ENCODE measurements around the gene FCSK. TPM values are rescaled to one million over a fixed set of nuclear protein-coding genes. Genes with fewer than 3 reads are reported as not detected.

Gene FCSK
- total and polyA plus RNA-seq, 2 of the 13 experiments (the other 11 are each of a cell fraction or from before 2014, with no cell fraction given) = 9.1 to 19.2 TPM

DNA sequence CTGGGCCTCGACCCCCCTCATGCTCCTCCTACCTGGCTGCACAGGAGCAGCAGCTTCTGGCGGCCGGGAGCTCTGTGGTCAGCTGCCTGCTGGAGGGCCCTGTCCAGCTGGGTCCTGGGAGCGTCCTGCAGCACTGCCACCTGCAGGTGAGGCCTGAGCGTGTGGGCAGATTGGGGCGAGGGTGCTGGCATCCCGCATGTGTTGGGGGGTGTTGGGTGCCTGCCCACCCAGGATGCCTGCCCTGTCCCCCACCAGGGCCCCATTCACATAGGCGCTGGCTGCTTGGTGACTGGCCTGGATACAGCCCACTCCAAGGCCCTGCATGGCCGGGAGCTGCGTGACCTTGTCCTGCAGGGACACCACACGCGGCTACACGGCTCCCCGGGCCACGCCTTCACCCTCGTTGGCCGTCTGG, 16.5 kb downstream of the FCSK start (continued):
- 0 out of 2 replicates have a peak, but pooled peaks have one; percentile 59 for TF ChIP-seq HINFP (CRISPR knock-in tag; IDR thresholded peaks at IDR 0.05; ENCODE audit: low read depth)
- no peak for TF ChIP-seq ATF5 (CRISPR knock-in tag; IDR thresholded peaks at IDR 0.05; ENCODE audit: low read depth)
- TF ChIP-seq ZNF292 (CRISPR knock-in tag; IDR thresholded peaks at IDR 0.05; ENCODE audit: borderline replicate concordance, low read depth) = peak; percentile 89; the same call in 1 of the 2 replicates
- TF ChIP-seq NFKB2 (CRISPR knock-in tag; IDR thresholded peaks at IDR 0.05; ENCODE audit: borderline replicate concordance) = no peak
- no peak for TF ChIP-seq TBP (CRISPR knock-in tag; IDR thresholded peaks at IDR 0.05)
- TF ChIP-seq E2F1 (CRISPR knock-in tag; IDR thresholded peaks at IDR 0.05) = no peak
- no peak for TF ChIP-seq KLF6 (CRISPR knock-in tag; IDR thresholded peaks at IDR 0.05)
- no peak for TF ChIP-seq TAF15 (IDR thresholded peaks at IDR 0.05; ENCODE audit: low read depth, low read length, poor library complexity, severe bottlenecking)
- no peak for TF ChIP-seq NFAT5 (CRISPR knock-in tag; IDR thresholded peaks at IDR 0.05)
- no peak for TF ChIP-seq TBX3 (IDR thresholded peaks at IDR 0.05; ENCODE audit: borderline replicate concordance)
- TF ChIP-seq MAF1 (CRISPR knock-in tag; IDR thresholded peaks at IDR 0.05; ENCODE audit: borderline replicate concordance) = no peak
- TF ChIP-seq KLF16 (CRISPR knock-in tag; IDR thresholded peaks at IDR 0.05) = no peak
- no peak for TF ChIP-seq GZF1 (CRISPR knock-in tag; IDR thresholded peaks at IDR 0.05)
- TF ChIP-seq, protein P1, sequence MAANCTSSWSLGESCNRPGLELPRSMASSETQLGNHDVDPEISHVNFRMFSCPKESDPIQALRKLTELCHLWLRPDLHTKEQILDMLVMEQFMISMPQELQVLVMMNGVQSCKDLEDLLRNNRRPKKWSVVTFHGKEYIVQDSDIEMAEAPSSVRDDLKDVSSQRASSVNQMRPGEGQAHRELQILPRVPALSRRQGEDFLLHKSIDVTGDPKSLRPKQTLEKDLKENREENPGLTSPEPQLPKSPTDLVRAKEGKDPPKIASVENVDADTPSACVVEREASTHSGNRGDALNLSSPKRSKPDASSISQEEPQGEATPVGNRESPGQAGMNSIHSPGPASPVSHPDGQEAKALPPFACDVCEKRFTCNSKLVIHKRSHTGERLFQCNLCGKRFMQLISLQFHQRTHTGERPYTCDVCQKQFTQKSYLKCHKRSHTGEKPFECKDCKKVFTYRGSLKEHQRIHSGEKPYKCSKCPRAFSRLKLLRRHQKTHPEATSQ (CRISPR knock-in tag; IDR thresholded peaks at IDR 0.05; ENCODE audit: borderline replicate concordance) = no peak
- TF ChIP-seq ATF1 (CRISPR knock-in tag; IDR thresholded peaks at IDR 0.05) = no peak
- no peak for TF ChIP-seq ZNF3 (CRISPR knock-in tag; IDR thresholded peaks at IDR 0.05)
- TF ChIP-seq ZNF44 (CRISPR knock-in tag; IDR thresholded peaks at IDR 0.05) = peak; percentile 77; the same call in 1 of the 2 replicates
- 0 out of 2 replicates have a peak, but pooled peaks have one; percentile 10 for TF ChIP-seq ZKSCAN1 (IDR thresholded peaks at IDR 0.05; ENCODE audit: low read length)
- TF ChIP-seq ZKSCAN5 (CRISPR knock-in tag; IDR thresholded peaks at IDR 0.05) = no peak
- TF ChIP-seq ZNF367 (CRISPR knock-in tag; IDR thresholded peaks at IDR 0.05; ENCODE audit: borderline replicate concordance) = no peak
- TF ChIP-seq ZNF562 (CRISPR knock-in tag; IDR thresholded peaks at IDR 0.05; ENCODE audit: borderline replicate concordance) = no peak

Data from HepG2 (cell line).